GM12875 (cell line): ENCODE results near the gene OSBPL7.

ENCODE experiments used
- H3K4me3 ChIP-seq: one replicate; pipeline ENCODE4 v1.5.1; 2011; ENCODE audit warnings: low read depth, low read length, control low read depth
- CTCF ChIP-seq: IDR thresholded peaks from 2 replicates; pipeline ENCODE4 v1.5.1; 2011; ENCODE audit warnings: low read depth, mild to moderate bottlenecking, control low read depth, inconsistent platforms, low read length, moderate library complexity, borderline replicate concordance; ENCODE audit not compliant: insufficient read depth

OSBPL7 gene

GRCh38 chr17:47789611-47790561 is 31.7 kb downstream of the OSBPL7 start:
- H3K4me3 ChIP-seq = no peak overlapping the region

DNA sequence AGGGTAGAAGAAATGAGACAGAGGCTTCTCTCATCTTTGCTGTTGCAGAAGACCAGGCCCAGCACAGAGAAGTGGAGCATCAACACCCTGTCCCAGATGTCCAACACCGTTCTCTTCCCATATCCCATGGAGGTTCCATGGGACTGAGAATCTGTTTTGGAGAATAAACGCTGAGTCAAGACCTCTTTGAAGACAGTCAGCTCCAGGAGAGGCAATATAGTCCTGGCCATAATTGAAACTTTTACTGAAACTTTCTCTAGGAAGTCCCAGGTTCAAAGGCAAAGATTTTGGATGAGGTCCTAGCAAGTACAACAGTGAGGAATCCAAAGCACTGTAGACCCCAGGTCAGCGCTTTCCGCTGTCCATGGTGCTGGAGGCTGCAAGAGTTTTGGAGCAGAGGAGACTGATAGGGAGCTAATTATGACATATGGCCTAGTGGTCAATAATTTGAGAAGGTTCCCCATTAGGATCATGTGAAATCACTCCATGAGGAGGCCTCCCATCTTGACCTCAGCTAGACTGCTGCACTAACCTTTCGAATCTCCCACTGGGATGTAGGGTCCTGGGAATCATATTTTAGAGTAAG is 36.0 kb downstream of the OSBPL7 start:
- no peak for TF ChIP-seq CTCF
- H3K4me3 ChIP-seq = no peak overlapping the region

More at GRCh38 chr17:47789611-47790561, 31.7 kb downstream of the OSBPL7 start:
- TF ChIP-seq CTCF = peak; percentile 49

DNA sequence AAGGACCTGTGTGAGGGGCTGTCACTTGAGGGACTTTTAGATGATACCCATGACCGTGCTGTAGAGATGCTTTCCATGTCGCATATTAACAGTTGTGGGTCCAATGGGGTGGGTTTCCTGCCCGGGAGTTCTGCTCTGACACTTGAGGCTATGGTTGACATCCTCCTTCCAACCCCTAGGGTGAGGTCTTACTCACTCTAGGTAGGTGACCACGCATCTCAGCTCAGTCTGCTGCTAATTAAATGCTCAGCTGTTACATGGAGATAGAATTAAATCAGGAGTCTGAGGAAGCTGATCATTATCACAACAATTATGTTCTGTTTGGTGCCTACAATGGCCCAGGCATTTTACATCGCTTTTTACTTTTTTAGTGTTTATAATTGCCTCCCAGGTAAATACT is 40.2 kb downstream of the OSBPL7 start:
- no peak for TF ChIP-seq CTCF
- no peak overlapping the region for H3K4me3 ChIP-seq

- H3K4me3 ChIP-seq = no peak overlapping the region
- no peak for TF ChIP-seq CTCF
These were observed 43.4 kb downstream of the OSBPL7 start for GRCh38 chr17:47778184-47778635.

GRCh38 chr17:47776330-47777197 is 45.0 kb downstream of the OSBPL7 start:
- TF ChIP-seq CTCF = peak; percentile 67; the same call in 1 of the 2 replicates

GRCh38 chr17:47774987-47775580 is 46.5 kb downstream of the OSBPL7 start:
- no peak for TF ChIP-seq CTCF
- H3K4me3 ChIP-seq = no peak overlapping the region

More at GRCh38 chr17:47776330-47777197, 45.0 kb downstream of the OSBPL7 start:
- no peak overlapping the region for H3K4me3 ChIP-seq
